Measurements from ENCODE around the gene KCNJ10. TPM values are rescaled to one million over a fixed set of nuclear protein-coding genes. Genes with fewer than 3 reads are reported as not detected.

The KCNJ10 gene
- total RNA-seq, 2 donors from 2014 or later = 0.29 TPM; not detected in 1

GRCh38 chr1:160076295-160076694 is 6.3 kb upstream of the KCNJ10 start:
- no peaks in the 10 kb centered on the region for H3K9me3 ChIP-seq
- no peak for DNase-seq
- no peaks in the 10 kb centered on the region for H3K4me1 ChIP-seq
- no peak for TF ChIP-seq CTCF (IDR thresholded peaks at IDR 0.05)
- H3K27me3 ChIP-seq = no peaks in the 10 kb centered on the region
- H3K9ac ChIP-seq (ENCODE audit: low read depth in 2 of 2, low read length in 2 of 2) = no peak overlapping the region
- intact Hi-C loops (cut with DNase I) = no loop called here
- H3K36me3 ChIP-seq = no peaks in the 10 kb centered on the region
- H3K4me3 ChIP-seq = no peak overlapping the region
- no peak overlapping the region for H3K27ac ChIP-seq

- no peak overlapping the region for H3K9ac ChIP-seq (ENCODE audit: low read depth in 2 of 2, low read length in 2 of 2)
- DNase-seq = no peak
- H3K4me1 ChIP-seq = no peaks in the 10 kb centered on the region
- H3K36me3 ChIP-seq = no peaks in the 10 kb centered on the region
- intact Hi-C loops (cut with DNase I) = no loop called here
- H3K4me3 ChIP-seq = no peak overlapping the region
- H3K9me3 ChIP-seq = no peaks in the 10 kb centered on the region
- TF ChIP-seq CTCF (IDR thresholded peaks at IDR 0.05) = no peak
- H3K27me3 ChIP-seq = no peaks in the 10 kb centered on the region
- no peak overlapping the region for H3K27ac ChIP-seq
Measured at GRCh38 chr1:160075836-160076235, 5.9 kb upstream of the KCNJ10 start.

- no peaks in the 10 kb centered on the region for H3K4me1 ChIP-seq
- no peak for DNase-seq
- peaks cover 1% of the 10 kb centered on the region for H3K27me3 ChIP-seq
- TF ChIP-seq CTCF (IDR thresholded peaks at IDR 0.05) = no peak
- H3K36me3 ChIP-seq = no peaks in the 10 kb centered on the region
- H3K27ac ChIP-seq = no peak overlapping the region
- no peaks in the 10 kb centered on the region for H3K9me3 ChIP-seq
- intact Hi-C loops (cut with DNase I) = no loop called here
- no peak overlapping the region for H3K9ac ChIP-seq (ENCODE audit: low read depth in 2 of 2, low read length in 2 of 2)
- no peak overlapping the region for H3K4me3 ChIP-seq
Measured at GRCh38 chr1:160074865-160075264, 4.9 kb upstream of the KCNJ10 start.

GRCh38 chr1:160071289-160071688 is 1.3 kb upstream of the KCNJ10 start:
- no peaks in the 10 kb centered on the region for H3K4me1 ChIP-seq

GRCh38 chr1:160070243-160071163 is 543 bp upstream of the KCNJ10 start:
- no peaks in the 10 kb centered on the region for H3K9me3 ChIP-seq
- peak overlapping the region; percentile 44 for H3K4me3 ChIP-seq
- H3K27ac ChIP-seq = no peak overlapping the region
- H3K27me3 ChIP-seq = peaks cover 5% of the 10 kb centered on the region
- peak; percentile 69 for DNase-seq
- H3K4me1 ChIP-seq = no peaks in the 10 kb centered on the region
- H3K9ac ChIP-seq (ENCODE audit: low read depth in 2 of 2, low read length in 2 of 2) = peak overlapping the region; percentile 39 to 43
- intact Hi-C loops (cut with DNase I) = no loop called here
- no peaks in the 10 kb centered on the region for H3K36me3 ChIP-seq
- no peak for TF ChIP-seq CTCF (IDR thresholded peaks at IDR 0.05)

More at GRCh38 chr1:160071289-160071688, 1.3 kb upstream of the KCNJ10 start:
- intact Hi-C loops (cut with DNase I) = no loop called here
- no peaks in the 10 kb centered on the region for H3K36me3 ChIP-seq
- no peak overlapping the region for H3K4me3 ChIP-seq
- TF ChIP-seq CTCF (IDR thresholded peaks at IDR 0.05) = no peak
- H3K27ac ChIP-seq = no peak overlapping the region
- H3K9ac ChIP-seq (ENCODE audit: low read depth in 2 of 2, low read length in 2 of 2) = no peak overlapping the region
- no peak for DNase-seq
- H3K27me3 ChIP-seq = peaks cover 5% of the 10 kb centered on the region
- H3K9me3 ChIP-seq = no peaks in the 10 kb centered on the region

Data from colonic mucosa (tissue), 4 donors.